ENCODE measurements around the gene SPPL2C.

SPPL2C gene

GRCh38 chr17:45877467-45877866, 32.8 kb downstream of the SPPL2C start:
- Histone ChIP-seq H3K27me3 (ENCODE audit: control insufficient read depth, low read length) (peaks cover 6% of the 10 kb centered on the region), H3K4me2 (ENCODE audit: low read length) (no peak overlapping the region), H3K36me3 (ENCODE audit: control insufficient read depth, low read length) (no peaks in the 10 kb centered on the region)

GRCh38 chr17:45883063-45883462, 38.4 kb downstream of the SPPL2C start:
- Histone ChIP-seq H3K79me2 (ENCODE audit: control insufficient read depth, low read length) (no peaks in the 10 kb centered on the region), H3K27ac (ENCODE audit: low read depth, low read length) (no peak overlapping the region), H3K36me3 (ENCODE audit: control insufficient read depth, low read length) (no peaks in the 10 kb centered on the region), H4K20me1 (ENCODE audit: control insufficient read depth, insufficient read depth, low read depth, low read length) (no peaks in the 10 kb centered on the region), H3K27me3 (ENCODE audit: control insufficient read depth, low read length) (no peaks in the 10 kb centered on the region), H3K4me3 (ENCODE audit: low read length) (no peak overlapping the region), H3F3A (ENCODE audit: control insufficient read depth, insufficient read depth) (no peaks in the 10 kb centered on the region), H3K9me2 (replicated peaks; ENCODE audit: control insufficient read depth, low read length) (no peaks in the 10 kb centered on the region), H3K4me1 (ENCODE audit: control insufficient read depth, low read length) (no peaks in the 10 kb centered on the region), H3K4me2 (ENCODE audit: low read length) (no peak overlapping the region), H3K9me3 (ENCODE audit: control insufficient read depth, insufficient read depth, low read length) (no peaks in the 10 kb centered on the region)
- TF ChIP-seq EZH2phosphoT487 (IDR thresholded peaks at IDR 0.05; ENCODE audit: borderline replicate concordance, low read length), result no peak
- no peak for TF ChIP-seq CTCF (IDR thresholded peaks at IDR 0.05; ENCODE audit: low read depth, low read length, poor library complexity, severe bottlenecking)

More at GRCh38 chr17:45877467-45877866, 32.8 kb downstream of the SPPL2C start:
- H3K27ac ChIP-seq (ENCODE audit: low read depth, low read length), result no peak overlapping the region
- TF ChIP-seq EZH2phosphoT487 (IDR thresholded peaks at IDR 0.05; ENCODE audit: borderline replicate concordance, low read length) (no peak), CTCF (IDR thresholded peaks at IDR 0.05; ENCODE audit: low read depth, low read length, poor library complexity, severe bottlenecking) (no peak)
- H3K4me3 ChIP-seq (ENCODE audit: low read length), result no peak overlapping the region
- no peaks in the 10 kb centered on the region for H3K4me1 ChIP-seq (ENCODE audit: control insufficient read depth, low read length)
- H3K9me2 ChIP-seq (replicated peaks; ENCODE audit: control insufficient read depth, low read length), result no peaks in the 10 kb centered on the region
- H4K20me1 ChIP-seq (ENCODE audit: control insufficient read depth, insufficient read depth, low read depth, low read length), result no peaks in the 10 kb centered on the region
- no peaks in the 10 kb centered on the region for H3K79me2 ChIP-seq (ENCODE audit: control insufficient read depth, low read length)
- H3K9me3 ChIP-seq (ENCODE audit: control insufficient read depth, insufficient read depth, low read length), result no peaks in the 10 kb centered on the region
- no peaks in the 10 kb centered on the region for H3F3A ChIP-seq (ENCODE audit: control insufficient read depth, insufficient read depth)

GRCh38 chr17:45886852-45887251, 42.2 kb downstream of the SPPL2C start:
- H3K79me2 ChIP-seq (ENCODE audit: control insufficient read depth, low read length), result no peaks in the 10 kb centered on the region
- no peak overlapping the region for H3K27ac ChIP-seq (ENCODE audit: low read depth, low read length)
- H3K4me3 ChIP-seq (ENCODE audit: low read length), result no peak overlapping the region
- H3K36me3 ChIP-seq (ENCODE audit: control insufficient read depth, low read length), result no peaks in the 10 kb centered on the region
- peaks cover 11% of the 10 kb centered on the region for H3K27me3 ChIP-seq (ENCODE audit: control insufficient read depth, low read length)
- no peaks in the 10 kb centered on the region for H3K4me1 ChIP-seq (ENCODE audit: control insufficient read depth, low read length)
- no peaks in the 10 kb centered on the region for H3K9me3 ChIP-seq (ENCODE audit: control insufficient read depth, insufficient read depth, low read length)
- no peaks in the 10 kb centered on the region for H4K20me1 ChIP-seq (ENCODE audit: control insufficient read depth, insufficient read depth, low read depth, low read length)
- no peaks in the 10 kb centered on the region for H3K9me2 ChIP-seq (replicated peaks; ENCODE audit: control insufficient read depth, low read length)
- no peak overlapping the region for H3K4me2 ChIP-seq (ENCODE audit: low read length)
- no peaks in the 10 kb centered on the region for H3F3A ChIP-seq (ENCODE audit: control insufficient read depth, insufficient read depth)
- TF ChIP-seq CTCF (IDR thresholded peaks at IDR 0.05; ENCODE audit: low read depth, low read length, poor library complexity, severe bottlenecking) (no peak), EZH2phosphoT487 (IDR thresholded peaks at IDR 0.05; ENCODE audit: borderline replicate concordance, low read length) (no peak)

- Histone ChIP-seq H3K27me3 (ENCODE audit: control insufficient read depth, low read length) (peaks cover 15% of the 10 kb centered on the region), H3K4me1 (ENCODE audit: control insufficient read depth, low read length) (no peaks in the 10 kb centered on the region), H3K9me2 (replicated peaks; ENCODE audit: control insufficient read depth, low read length) (no peaks in the 10 kb centered on the region), H3K4me2 (ENCODE audit: low read length) (no peak overlapping the region), H3K4me3 (ENCODE audit: low read length) (no peak overlapping the region), H3K36me3 (ENCODE audit: control insufficient read depth, low read length) (no peaks in the 10 kb centered on the region), H3K27ac (ENCODE audit: low read depth, low read length) (no peak overlapping the region), H4K20me1 (ENCODE audit: control insufficient read depth, insufficient read depth, low read depth, low read length) (no peaks in the 10 kb centered on the region), H3K9me3 (ENCODE audit: control insufficient read depth, insufficient read depth, low read length) (no peaks in the 10 kb centered on the region), H3F3A (ENCODE audit: control insufficient read depth, insufficient read depth) (no peaks in the 10 kb centered on the region), H3K79me2 (ENCODE audit: control insufficient read depth, low read length) (no peaks in the 10 kb centered on the region)
- TF ChIP-seq CTCF (IDR thresholded peaks at IDR 0.05; ENCODE audit: low read depth, low read length, poor library complexity, severe bottlenecking) (no peak), EZH2phosphoT487 (IDR thresholded peaks at IDR 0.05; ENCODE audit: borderline replicate concordance, low read length) (no peak)
Measured at GRCh38 chr17:45888392-45888791, 43.7 kb downstream of the SPPL2C start.
